COLO829 (cell line): ENCODE data around the gene CXCR4.
"Not testable (repeated sequence)": the region's sequence is repeated elsewhere in the genome, so short reads cannot be mapped to it uniquely, and the experiment has no call there.

Source experiments
- DNase-seq: peaks from one replicate; pipeline ENCODE4 v3.0.0; 2012; ENCODE audit warnings: low spot score

The CXCR4 gene

DNA sequence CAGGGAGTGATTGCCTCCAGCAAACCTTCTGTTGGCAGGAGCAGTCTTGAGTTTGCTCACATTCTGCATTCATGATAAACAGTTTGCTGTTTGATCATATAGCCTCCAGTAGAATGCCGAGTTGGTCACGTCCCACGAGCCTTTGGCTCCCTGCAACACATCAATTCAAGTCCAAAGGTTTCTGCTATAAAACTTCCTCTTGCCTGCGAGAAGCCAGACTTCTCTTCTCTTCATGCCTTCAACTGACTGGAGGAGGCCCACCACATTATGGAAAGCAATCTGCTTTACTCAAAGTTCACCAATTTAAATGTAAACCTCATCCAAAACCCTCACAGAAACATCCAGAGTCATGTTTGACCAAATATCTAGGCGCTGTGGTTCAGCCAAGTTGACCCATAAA lies 40.8 kb downstream of the CXCR4 start:
- no peak for DNase-seq

DNA sequence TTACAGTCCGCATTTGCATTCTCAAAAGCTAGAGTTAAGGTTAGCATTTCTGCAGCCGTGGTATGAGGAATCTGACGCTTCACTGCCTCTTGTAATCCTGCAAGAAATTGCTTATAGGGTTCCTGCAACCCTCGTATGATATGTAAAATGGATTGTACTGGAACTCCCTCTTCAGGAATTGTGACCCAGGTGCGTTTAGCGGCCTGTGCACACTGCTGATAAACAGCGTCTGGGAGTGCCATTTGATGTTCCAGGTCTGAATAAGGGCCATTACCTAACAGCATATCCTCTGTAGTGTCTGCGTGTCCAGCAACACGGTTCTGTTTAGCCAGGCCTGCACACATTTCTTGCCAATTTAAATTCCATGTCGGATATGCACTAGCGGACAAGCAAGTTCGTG lies 42.5 kb downstream of the CXCR4 start:
- no peak for DNase-seq

DNA sequence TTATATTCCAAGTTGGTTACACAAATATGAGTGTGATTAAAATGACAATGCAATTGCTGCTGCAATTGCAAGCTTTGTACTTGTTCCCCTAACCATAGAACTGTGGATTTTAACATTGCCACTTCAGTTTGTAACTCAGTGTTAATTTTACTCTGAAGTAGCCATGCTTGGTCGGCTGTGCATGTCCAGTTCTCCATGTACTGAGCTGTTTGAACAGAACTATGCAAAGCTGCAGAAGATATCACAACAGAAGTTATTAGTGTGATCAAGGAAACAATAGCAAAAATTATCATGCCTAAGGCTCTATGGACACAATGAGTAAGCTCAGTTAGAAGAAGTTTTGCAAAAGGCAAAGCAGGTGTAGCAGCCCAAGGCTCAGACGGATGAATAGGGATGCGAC lies 45.3 kb downstream of the CXCR4 start:
- DNase-seq: no peak

DNA sequence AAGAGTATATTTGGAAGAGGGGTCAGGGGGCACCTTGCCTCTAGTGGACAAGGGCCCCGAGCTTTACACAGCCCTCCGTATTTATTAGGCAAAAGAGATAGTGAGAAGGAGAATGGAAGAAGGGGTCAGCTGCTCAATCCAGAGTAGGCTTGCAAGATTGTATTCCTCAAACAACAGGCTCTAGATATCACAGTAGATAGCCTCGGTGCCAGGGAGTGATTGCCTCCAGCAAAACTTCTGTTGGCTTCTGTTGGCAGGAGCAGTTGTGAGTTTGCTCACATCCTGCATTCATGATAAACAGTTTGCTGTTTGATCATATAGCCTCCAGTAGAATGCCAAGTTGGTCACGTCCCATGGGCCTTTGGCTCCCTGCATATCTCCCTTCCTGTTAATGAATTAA lies 46.1 kb downstream of the CXCR4 start:
- not testable (repeated sequence) for DNase-seq

DNA sequence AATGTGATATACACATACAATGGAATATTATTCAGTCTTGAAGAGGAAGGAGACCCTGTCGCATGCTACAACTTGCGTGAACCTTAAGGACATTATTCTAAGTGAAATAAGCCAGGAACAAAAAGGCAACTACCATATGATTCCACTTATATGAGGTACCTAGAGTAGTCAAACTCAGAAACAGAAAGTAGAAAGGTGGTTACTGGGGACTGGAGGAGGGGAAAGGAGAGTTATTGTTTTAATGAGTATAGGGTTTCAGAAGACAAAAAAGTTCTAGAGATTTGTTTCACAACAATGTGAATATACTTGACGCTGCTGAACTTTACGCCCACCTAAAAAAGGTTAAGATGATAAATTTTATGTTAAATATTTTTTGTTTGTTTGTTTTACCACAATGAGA lies 47.0 kb downstream of the CXCR4 start:
- no peak for DNase-seq

DNA sequence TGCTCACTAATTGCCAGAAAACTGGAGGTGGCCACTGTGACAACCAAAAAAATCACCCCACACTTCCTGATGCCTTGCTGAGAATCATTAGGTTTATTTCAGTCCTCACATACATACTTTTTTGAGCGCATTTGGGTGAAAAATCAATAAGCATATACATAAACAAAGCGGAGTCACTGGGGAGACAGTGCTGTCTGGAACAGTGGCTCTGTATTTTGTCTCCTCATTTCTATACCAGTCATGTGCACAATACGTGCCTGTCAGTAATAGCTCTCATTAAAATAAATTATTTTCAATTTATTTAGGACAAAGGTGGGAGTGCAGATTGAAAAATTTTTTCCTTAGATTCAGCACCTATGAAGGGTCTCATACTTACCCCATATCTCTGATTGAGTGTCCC lies 48.2 kb downstream of the CXCR4 start:
- DNase-seq: no peak

DNA sequence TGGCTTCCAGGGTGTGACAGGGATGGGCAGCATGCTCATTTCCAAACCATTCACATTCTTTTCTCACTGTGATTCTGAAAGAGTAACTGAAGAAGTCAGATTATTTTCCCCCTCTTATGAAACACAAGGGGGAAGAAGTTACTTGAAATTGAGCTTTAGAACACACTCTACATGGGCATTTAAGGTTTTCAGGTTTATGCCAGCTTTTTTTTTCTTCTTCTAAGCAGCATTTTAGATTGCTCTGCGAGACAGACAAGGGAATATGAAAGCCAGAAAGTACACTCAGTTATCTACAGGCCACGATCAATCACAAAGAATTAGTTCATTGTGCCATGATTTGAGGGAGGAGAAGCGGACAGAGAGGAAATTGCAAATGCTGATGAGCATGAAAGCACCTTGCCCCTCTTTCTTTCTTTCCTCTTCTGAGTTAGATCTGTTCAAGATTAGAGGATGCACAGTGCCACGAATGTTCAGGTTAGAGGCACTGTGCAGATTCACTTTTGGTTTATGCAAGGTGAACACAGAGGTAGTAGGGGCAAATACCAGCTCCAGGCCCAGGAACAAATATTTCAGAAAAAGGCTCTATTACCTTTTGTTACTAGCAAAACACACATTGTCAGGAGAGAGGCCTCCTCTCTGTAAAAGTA lies 49.2 kb downstream of the CXCR4 start:
- DNase-seq: no peak

DNA sequence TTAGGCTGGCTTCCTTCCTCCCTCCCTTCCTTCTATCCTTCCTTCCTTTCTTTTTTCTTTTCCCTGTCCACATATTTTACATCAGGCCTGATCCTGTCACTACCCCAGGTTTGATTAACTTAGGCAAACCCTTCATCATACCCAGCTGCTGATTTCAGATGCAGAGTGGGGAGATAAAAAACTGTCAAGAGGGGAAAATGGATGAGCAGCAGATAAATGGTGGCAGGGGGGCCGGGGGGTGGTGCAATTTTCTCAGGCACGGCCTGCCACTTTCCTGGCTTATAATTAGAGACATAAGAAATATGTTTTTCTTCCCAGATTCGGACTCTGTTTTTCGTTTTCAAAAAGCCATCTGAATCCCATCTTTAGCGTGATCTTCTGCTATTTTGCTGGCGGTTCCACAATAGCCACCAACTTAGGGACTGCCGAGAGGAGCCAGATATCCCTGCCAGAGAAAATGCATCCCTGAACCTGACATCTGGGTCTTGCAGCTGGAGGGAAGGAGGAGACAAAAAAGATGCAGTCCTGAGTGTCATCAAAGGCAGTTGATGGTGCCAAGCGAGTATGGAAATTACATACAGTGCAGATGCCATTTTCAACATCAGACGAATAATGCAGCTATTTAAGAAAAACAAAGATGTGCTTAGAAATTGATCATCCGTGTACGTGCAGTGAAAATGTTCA lies 49.9 kb downstream of the CXCR4 start:
- no peak for DNase-seq

DNA sequence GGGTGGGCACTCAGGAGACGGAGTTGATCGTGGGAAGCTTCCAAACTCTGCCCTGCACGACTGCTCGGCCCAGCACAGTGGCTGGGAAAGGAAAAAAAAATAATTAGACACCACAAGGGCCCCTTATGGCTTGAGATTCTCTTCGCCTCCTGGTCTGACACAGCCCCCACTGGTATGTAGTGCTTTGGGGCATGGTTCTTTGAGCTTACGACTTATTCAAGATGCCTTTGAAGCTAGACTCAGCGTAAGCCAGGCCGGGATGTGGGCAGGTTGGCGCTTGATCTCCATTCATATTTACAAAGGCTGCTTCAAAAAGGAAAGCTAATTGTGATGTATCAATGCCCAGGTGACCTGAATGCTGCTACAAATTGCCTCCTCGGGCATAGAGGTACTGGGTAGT lies 50.5 kb downstream of the CXCR4 start:
- DNase-seq: no peak

DNA sequence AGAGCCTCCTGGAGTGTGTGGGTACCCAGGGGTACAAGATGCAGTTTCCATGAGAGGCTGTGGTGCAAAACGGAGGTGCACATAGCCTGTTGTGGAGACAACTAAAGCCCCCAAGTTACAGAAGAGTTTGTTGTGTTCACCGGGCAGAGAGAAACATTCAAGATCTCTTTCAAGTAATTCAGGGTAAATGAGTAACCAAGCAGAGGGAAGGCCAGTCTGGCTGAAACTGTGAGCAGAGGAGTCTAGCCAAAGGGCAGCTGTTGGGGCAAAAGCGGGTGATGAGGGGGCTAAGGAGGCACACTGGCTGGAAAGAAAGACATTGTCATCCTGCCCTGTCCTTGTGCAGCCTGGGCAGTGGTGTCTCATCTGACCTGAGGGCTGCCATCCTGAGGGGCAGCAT lies 52.0 kb downstream of the CXCR4 start:
- DNase-seq: no peak

DNA sequence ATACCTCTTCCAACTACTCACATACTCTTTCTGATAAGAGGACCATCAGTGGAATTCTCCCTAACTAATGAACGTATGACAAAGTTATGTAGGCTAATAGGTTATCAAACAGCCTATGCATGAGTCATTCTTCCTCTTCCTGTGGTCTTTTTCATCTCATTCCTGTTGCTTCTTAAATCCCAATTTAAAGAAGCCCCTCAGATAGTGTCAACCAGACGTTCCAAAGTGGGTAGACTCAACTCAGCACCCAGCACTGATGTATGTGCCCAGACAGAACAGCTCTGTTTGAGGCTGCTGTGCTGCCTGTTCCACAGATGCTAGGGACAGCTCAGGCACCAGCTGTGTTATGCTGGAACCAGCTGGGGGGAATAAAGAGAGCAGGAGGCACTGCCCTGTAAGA lies 52.6 kb downstream of the CXCR4 start:
- DNase-seq: no peak
